ENCODE measurements around the gene CCDC150.

GRCh38 chr2:196670342-196670741, 30.8 kb downstream of the CCDC150 start:
- TF ChIP-seq CTCF (conservative IDR thresholded peaks at IDR 0.05; ENCODE audit: low read depth, low read length) (no peak), EZH2phosphoT487 (IDR thresholded peaks at IDR 0.05; ENCODE audit: borderline replicate concordance, low read length) (no peak)
